Measurements from ENCODE around the gene MACC1.
A peak's percentile ranks its signal among the peaks of the same experiment; 100 is the strongest.

Gene MACC1

GRCh38 chr7:20183086-20183485, 34.1 kb downstream of the MACC1 start:
- no peak for TF ChIP-seq CTCF (IDR thresholded peaks at IDR 0.05; ENCODE audit: low read depth, low read length, missing control alignments)
- H3K4me3 ChIP-seq (ENCODE audit: low read depth, low read length) = no peak overlapping the region
- no peak for DNase-seq (ENCODE audit: low read depth)

- no peak for DNase-seq (ENCODE audit: low read depth)
- no peak overlapping the region for H3K4me3 ChIP-seq (ENCODE audit: low read depth, low read length)
- TF ChIP-seq CTCF (IDR thresholded peaks at IDR 0.05; ENCODE audit: low read depth, low read length, missing control alignments) = no peak
Measured at GRCh38 chr7:20176578-20177242, 40.5 kb downstream of the MACC1 start.

GRCh38 chr7:20173828-20174227, 43.4 kb downstream of the MACC1 start:
- DNase-seq (ENCODE audit: low read depth) = no peak

GRCh38 chr7:20172736-20173334, 44.3 kb downstream of the MACC1 start:
- no peak overlapping the region for H3K4me3 ChIP-seq (ENCODE audit: low read depth, low read length)
- peak; percentile 61 for TF ChIP-seq CTCF (IDR thresholded peaks at IDR 0.05; ENCODE audit: low read depth, low read length, missing control alignments)
- DNase-seq (ENCODE audit: low read depth) = no peak

More at GRCh38 chr7:20173828-20174227, 43.4 kb downstream of the MACC1 start:
- no peak for TF ChIP-seq CTCF (IDR thresholded peaks at IDR 0.05; ENCODE audit: low read depth, low read length, missing control alignments)
- H3K4me3 ChIP-seq (ENCODE audit: low read depth, low read length) = no peak overlapping the region

GRCh38 chr7:20170633-20171032, 46.6 kb downstream of the MACC1 start:
- H3K4me3 ChIP-seq (ENCODE audit: low read depth, low read length) = no peak overlapping the region
- no peak for TF ChIP-seq CTCF (IDR thresholded peaks at IDR 0.05; ENCODE audit: low read depth, low read length, missing control alignments)

GRCh38 chr7:20165146-20165510, 52.1 kb downstream of the MACC1 start:
- no peak overlapping the region for H3K4me3 ChIP-seq (ENCODE audit: low read depth, low read length)
- no peak for DNase-seq (ENCODE audit: low read depth)
- TF ChIP-seq CTCF (IDR thresholded peaks at IDR 0.05; ENCODE audit: low read depth, low read length, missing control alignments) = no peak

More at GRCh38 chr7:20170633-20171032, 46.6 kb downstream of the MACC1 start:
- no peak for DNase-seq (ENCODE audit: low read depth)

Measured in GM12864 (cell line).